OCI-LY7 (cell line): Measurements from ENCODE around the gene SCN10A. TPM values are rescaled to one million over a fixed set of nuclear protein-coding genes. Genes with fewer than 3 reads are reported as not detected.

Experiments used
- BruUV-seq: library from RNA; stranded (reverse); fragments of 400-500 nt; replicated peaks from 2 replicates; lab custom pipeline; 2021; lab: Mats Ljungman, UMichigan
- CTCF ChIA-PET: fragments of 300-600 bp; sonication (Branson Sonifier 250); formaldehyde crosslinking; loops from one replicate; lab custom pipeline; 2022; ENCODE audit warnings: antibody characterized with exemption; ENCODE audit not compliant: unreplicated experiment; lab: Charles Lee
- POLR2A ChIA-PET: fragments of 300-600 bp; sonication (Branson Sonifier 250); formaldehyde crosslinking; loops from one replicate; lab custom pipeline; 2022; ENCODE audit warnings: antibody characterized with exemption; lab: Charles Lee
- DNase-seq: peaks from one replicate; pipeline ENCODE4 v3.0.0-alpha.2; 2015; ENCODE audit warnings: low spot score
- H2AFZ ChIP-seq: fragments of 200-600 bp; sonication (generic), shearing (Covaris generic); 2 replicates; pipeline ENCODE4 v1.6.1; 2014; ENCODE audit warnings: mild to moderate bottlenecking, antibody characterized with exemption, low read length, moderate library complexity
- H3K27ac ChIP-seq: fragments of 200-600 bp; sonication (generic); 2 replicates; pipeline ENCODE4 v1.5.1; 2014; ENCODE audit warnings: mixed run types, low read depth, mild to moderate bottlenecking, moderate library complexity, low read length, inconsistent platforms; ENCODE audit not compliant: poor library complexity, severe bottlenecking
- H3K36me3 ChIP-seq: fragments of 200-600 bp; sonication (generic); 2 replicates; pipeline ENCODE4 v1.6.1; 2014; ENCODE audit warnings: mild to moderate bottlenecking, antibody characterized with exemption, low read length, moderate library complexity, mixed read lengths; ENCODE audit not compliant: insufficient read depth
- H3K4me1 ChIP-seq: fragments of 200-600 bp; sonication (generic); 2 replicates; pipeline ENCODE4 v1.5.1; 2014; ENCODE audit warnings: mild to moderate bottlenecking, low read length; ENCODE audit not compliant: insufficient read depth, poor library complexity, severe bottlenecking
- H3K4me2 ChIP-seq: fragments of 200-600 bp; sonication (generic); 2 replicates; pipeline ENCODE4 v1.6.1; 2014; ENCODE audit warnings: mild to moderate bottlenecking, low read length
- H3K4me3 ChIP-seq: fragments of 200-600 bp; sonication (generic); 2 replicates; pipeline ENCODE4 v1.5.1; 2014; ENCODE audit warnings: mild to moderate bottlenecking, low read depth, low read length; ENCODE audit not compliant: poor library complexity, severe bottlenecking
- H3K79me2 ChIP-seq: fragments of 200-600 bp; sonication (generic); 2 replicates; pipeline ENCODE4 v1.6.1; 2016; ENCODE audit warnings: low read depth, mild to moderate bottlenecking, low read length, moderate library complexity, mixed read lengths; ENCODE audit not compliant: insufficient read depth
- H3K9me2 ChIP-seq: fragments of 200-600 bp; sonication (generic); 2 replicates; pipeline ENCODE4 v1.6.1; 2016; ENCODE audit warnings: mild to moderate bottlenecking, low read length, mixed read lengths; ENCODE audit not compliant: insufficient read depth
- H3K9me3 ChIP-seq: fragments of 200-600 bp; sonication (generic); 2 replicates; pipeline ENCODE4 v1.6.1; 2014; ENCODE audit warnings: mild to moderate bottlenecking, mixed run types, low read length, mixed read lengths
- H4K20me1 ChIP-seq: fragments of 200-600 bp; sonication (generic); 2 replicates; pipeline ENCODE4 v1.6.1; 2014; ENCODE audit warnings: mild to moderate bottlenecking, antibody characterized with exemption, low read length, moderate library complexity, mixed read lengths; ENCODE audit not compliant: insufficient read depth
- EZH2phosphoT487 ChIP-seq: fragments of 200-600 bp; sonication (generic); IDR thresholded peaks from 2 replicates; pipeline ENCODE4 v1.6.1; 2018; ENCODE audit warnings: low read depth, borderline replicate concordance, mild to moderate bottlenecking, mixed run types, antibody characterized with exemption, low read length, moderate library complexity, mixed read lengths
- intact Hi-C: fragments of 100-400 bp; cut with micrococcal nuclease; formaldehyde crosslinking; loops from one replicate; pipeline ENCODE4 v1.10.0; 2022; ENCODE audit not compliant: unreplicated experiment
- total RNA-seq, 2 experiments: library from RNA; depleted of rRNA in 1 of 2; stranded (reverse); fragments of >200 nt in 1 of 2; shearing (Covaris generic) in 1 of 2; gene quantifications; 2 replicates each; pipeline ENCODE4 v1.2.3, GENCODE V29; 2014 to 2022
- TF ChIP-seq, protein P1 (sequence below): fragments of 200-600 bp; sonication (generic); conservative IDR thresholded peaks from 2 replicates; pipeline ENCODE4 v1.5.1; 2014; ENCODE audit warnings: mild to moderate bottlenecking, antibody characterized with exemption, low read length, moderate library complexity, mixed read lengths

Gene SCN10A
- total RNA-seq, 2 experiments from 2014 or later, result not detected

DNA sequence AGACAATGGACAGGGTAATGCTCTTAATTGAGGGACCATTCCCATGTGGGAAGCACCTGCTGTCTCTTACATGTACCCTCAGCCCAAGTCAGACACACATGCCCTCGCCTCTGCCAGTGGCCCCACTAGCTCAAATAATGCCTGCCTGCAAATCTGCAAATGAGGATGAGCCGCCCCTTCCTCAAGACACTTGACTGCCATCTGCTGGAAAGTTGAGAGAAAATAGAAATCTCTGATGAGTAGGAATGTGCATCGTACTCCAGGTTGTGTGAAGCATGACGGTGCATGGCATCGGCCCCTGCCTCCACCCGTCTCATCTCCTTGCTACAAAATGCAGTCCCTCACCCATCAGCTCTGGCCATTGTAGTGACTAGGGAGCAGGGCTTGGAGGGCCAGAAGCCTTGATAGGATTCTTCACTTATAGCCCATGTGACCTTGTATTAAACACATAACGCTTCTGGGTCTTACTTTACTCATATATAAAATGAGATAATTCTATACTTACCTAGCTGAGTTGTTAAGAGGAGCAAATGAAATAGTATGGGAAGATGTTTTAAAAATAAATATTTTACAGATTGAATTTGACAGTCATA, 160.2 kb downstream of the SCN10A start:
- Histone ChIP-seq H3K9me2 (no peaks in the 10 kb centered on the region), H3K79me2 (no peaks in the 10 kb centered on the region), H2AFZ (no peak overlapping the region), H3K36me3 (no peaks in the 10 kb centered on the region), H3K9me3 (no peaks in the 10 kb centered on the region), H3K4me1 (no peaks in the 10 kb centered on the region), H3K4me2 (no peak overlapping the region), H4K20me1 (no peaks in the 10 kb centered on the region), H3K27ac (no peak overlapping the region), H3K4me3 (no peak overlapping the region)
- CTCF ChIA-PET, result interaction anchor here (0.6 kb wide), 1 partner anchor 13 kb away, joined by 3 read pairs; no protein-coding TSS in a partner anchor
- BruUV-seq, result no TSS peak
- POLR2A ChIA-PET, result interaction anchor here (0.6 to 0.8 kb wide), 2 partner anchors 137 to 146 kb away, joined by 3 read pairs; no protein-coding TSS in a partner anchor
- DNase-seq, result peak; percentile 51
- TF ChIP-seq EZH2phosphoT487, result no peak
- TF ChIP-seq, protein P1, sequence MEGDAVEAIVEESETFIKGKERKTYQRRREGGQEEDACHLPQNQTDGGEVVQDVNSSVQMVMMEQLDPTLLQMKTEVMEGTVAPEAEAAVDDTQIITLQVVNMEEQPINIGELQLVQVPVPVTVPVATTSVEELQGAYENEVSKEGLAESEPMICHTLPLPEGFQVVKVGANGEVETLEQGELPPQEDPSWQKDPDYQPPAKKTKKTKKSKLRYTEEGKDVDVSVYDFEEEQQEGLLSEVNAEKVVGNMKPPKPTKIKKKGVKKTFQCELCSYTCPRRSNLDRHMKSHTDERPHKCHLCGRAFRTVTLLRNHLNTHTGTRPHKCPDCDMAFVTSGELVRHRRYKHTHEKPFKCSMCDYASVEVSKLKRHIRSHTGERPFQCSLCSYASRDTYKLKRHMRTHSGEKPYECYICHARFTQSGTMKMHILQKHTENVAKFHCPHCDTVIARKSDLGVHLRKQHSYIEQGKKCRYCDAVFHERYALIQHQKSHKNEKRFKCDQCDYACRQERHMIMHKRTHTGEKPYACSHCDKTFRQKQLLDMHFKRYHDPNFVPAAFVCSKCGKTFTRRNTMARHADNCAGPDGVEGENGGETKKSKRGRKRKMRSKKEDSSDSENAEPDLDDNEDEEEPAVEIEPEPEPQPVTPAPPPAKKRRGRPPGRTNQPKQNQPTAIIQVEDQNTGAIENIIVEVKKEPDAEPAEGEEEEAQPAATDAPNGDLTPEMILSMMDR, result peak; percentile 78
- intact Hi-C loops, result loop anchor here (1.0 kb wide), 2 partner anchors 135 to 160 kb away; partner anchors contain the start of gene EXOG

DNA sequence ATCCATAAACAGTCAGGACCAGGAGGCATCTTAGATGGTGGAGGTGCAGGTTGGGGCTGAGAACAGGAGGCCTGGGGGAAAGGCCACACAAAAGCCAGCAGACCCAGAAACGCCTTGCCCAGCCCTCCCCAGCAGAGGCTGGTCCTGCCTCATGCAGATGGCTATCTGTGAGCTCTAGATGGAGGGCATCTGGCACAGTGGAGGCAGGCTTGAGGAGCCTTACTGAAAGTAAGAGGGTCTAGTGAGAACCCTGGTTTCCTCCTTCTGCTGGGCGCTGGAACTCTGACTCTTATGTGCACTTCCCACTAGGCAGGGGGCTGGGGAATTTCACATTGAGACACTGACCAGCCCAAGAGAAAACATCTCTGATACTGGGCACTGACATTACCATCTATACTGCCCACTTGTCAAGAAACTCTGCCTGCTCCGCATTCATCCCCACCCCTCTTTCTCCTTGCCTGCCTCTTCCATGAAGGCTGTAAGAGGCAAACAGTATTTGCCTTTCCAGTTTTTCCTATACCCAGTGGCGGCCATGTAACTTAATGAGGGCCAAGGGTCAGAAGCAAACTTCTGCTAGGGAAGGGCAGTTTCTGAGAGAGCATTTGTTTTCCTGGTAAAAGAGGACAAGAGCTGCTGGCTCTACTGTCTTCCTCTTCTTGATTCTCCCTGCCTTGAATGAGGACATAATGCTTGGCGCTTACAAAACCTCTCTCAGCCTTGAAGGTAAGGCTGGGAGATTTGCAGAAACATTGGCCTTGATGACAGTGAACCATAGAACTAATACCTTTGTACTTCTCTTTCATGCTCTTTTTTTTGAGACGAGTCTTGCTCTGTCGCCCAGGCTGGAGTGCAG, 162.1 kb downstream of the SCN10A start:
- H3K4me1 ChIP-seq, result no peaks in the 10 kb centered on the region
- H2AFZ ChIP-seq, result no peak overlapping the region
- H3K4me2 ChIP-seq, result no peak overlapping the region
- TF ChIP-seq EZH2phosphoT487, result no peak
- TF ChIP-seq, protein P1, result no peak
- ChIA-PET POLR2A (interaction anchor here (0.6 kb wide), 1 partner anchor 148 kb away, joined by 3 read pairs; no protein-coding TSS in a partner anchor), CTCF (no interaction called here)
- no peaks in the 10 kb centered on the region for H3K79me2 ChIP-seq
- H3K4me3 ChIP-seq, result no peak overlapping the region
- no peaks in the 10 kb centered on the region for H3K36me3 ChIP-seq
- H4K20me1 ChIP-seq, result no peaks in the 10 kb centered on the region
- H3K27ac ChIP-seq, result no peak overlapping the region
- no peaks in the 10 kb centered on the region for H3K9me3 ChIP-seq
- intact Hi-C loops, result no loop called here
- H3K9me2 ChIP-seq, result no peaks in the 10 kb centered on the region
- no TSS peak for BruUV-seq
- DNase-seq, result no peak
